Glomerular endothelial cell (primary cell): ENCODE results near the gene ODF4. TPM values are rescaled to one million over a fixed set of nuclear protein-coding genes. Genes with fewer than 3 reads are reported as not detected.
"Not testable (repeated sequence)": the region's sequence is repeated elsewhere in the genome, so short reads cannot be mapped to it uniquely, and the experiment has no call there.

ENCODE experiments used
- DNase-seq: peaks from one replicate; pipeline ENCODE4 v3.0.0-alpha.2; 2011; ENCODE audit warnings: low read depth, low spot score; ENCODE audit errors: extremely low read depth
- total RNA-seq: library from RNA; depleted of rRNA; stranded (reverse); fragments of >200 nt; gene quantifications from 2 replicates; pipeline ENCODE4 v1.2.3, GENCODE V29; 2015

The ODF4 gene
- total RNA-seq, 1 donor from 2014 or later, result not detected

GRCh38 chr17:8324923-8325322 lies 14.7 kb upstream of the ODF4 start:
- DNase-seq, result no peak

DNA sequence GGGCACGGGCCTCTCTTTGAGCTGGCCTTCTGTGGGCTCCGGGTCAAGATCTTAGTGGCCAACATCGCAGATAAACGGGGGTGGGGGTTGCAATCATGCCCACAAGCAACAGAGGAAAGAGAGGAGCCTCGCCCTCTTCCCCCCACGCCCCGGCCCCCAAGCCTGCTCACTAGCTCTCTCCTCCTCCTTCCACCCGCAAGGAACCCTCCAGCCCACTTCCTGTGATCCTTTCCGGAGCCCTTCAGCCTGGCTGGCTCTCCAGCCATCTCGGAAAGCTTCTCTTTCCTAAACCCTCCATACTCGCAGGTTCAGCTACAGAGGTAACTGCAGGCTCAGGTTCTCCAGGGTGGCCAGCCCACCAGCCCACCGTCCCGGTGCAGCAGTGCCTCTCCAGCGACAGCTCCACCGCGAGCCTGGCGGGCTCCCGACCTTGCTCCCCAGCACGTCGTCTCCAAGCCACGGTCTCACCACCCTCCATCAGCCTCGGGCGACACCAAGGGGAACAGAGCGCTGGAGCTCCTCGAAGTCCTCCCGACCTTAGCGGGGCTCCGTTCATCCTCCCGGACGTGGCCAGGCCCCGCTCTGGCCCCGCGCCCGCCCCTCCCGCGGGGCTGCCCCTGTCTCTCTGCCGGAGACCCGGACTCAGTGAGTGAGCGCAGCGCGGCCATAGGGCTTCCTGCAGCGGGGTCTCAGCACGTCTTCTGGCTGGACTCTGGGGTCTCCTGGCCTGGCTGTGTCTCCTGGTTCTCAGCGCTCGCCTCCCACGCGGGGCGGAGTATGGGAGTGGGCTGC lies 12.9 kb upstream of the ODF4 start:
- no peak for DNase-seq

- no peak for DNase-seq
Measured at GRCh38 chr17:8327303-8327649, 12.4 kb upstream of the ODF4 start.

DNA sequence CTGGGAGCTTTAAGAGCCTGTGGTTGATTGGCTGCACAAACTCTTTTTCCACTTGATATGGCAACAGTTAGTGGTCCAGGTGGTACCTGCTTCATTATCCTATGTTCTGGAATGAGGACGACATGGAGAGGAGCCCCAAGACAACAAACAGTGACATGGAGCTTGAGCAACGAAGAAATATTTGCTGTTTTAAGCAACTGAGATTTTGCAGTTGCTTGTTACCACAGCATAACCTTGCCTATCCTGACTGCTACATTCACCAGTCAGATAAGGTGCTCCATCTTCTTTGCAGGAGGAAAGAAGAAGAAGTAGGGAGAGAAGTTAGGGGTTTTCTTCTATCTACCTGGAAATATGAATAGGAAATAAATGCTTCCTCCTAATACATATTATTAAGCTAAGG lies 7.5 kb upstream of the ODF4 start:
- DNase-seq, result no peak

DNA sequence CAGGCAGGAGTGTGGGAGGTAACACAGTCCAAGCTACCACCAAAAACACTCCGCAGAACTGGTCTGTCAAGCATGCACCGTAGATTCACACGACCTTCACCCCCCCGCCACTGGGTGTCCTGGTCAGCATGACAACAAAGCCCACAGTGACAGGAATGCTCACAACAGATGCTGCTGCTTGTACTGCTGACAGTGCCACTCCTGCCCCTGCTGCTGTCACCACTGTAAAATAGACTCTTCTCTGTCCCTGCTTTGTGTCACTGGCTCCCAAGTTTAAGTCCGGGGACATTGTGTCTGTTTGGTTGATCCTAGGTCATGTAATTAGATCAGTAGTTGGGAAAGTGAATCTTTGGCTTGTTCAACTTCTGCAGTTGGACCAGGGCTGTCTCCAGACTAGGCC lies 7.0 kb upstream of the ODF4 start:
- DNase-seq, result no peak

GRCh38 chr17:8333281-8333680 lies 6.4 kb upstream of the ODF4 start:
- DNase-seq, result no peak

GRCh38 chr17:8337802-8338752 lies 1.6 kb upstream of the ODF4 start:
- DNase-seq, result no peak

GRCh38 chr17:8338753-8339140 lies 893 bp upstream of the ODF4 start:
- DNase-seq, result no peak

DNA sequence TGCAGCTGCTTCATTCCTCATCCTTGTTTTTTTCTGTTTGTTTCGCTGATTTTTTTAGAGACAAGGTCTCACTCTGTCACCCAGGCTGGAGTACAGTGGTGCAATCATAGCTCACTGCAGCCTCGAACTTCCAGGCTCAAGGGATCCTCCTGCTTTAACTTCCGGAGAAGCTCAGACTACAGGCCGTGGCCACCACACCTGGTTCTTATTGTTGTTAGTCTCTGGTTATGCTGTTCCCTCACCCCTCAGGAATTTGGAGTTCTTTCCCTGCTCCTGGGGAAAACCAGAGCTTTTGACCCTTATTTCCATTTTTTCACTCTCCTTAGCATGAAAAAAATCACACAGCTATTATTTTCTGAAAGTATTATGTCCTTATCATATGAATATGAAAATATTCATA lies 1.8 kb downstream of the ODF4 start:
- no peak for DNase-seq

- no peak for DNase-seq
Measured at GRCh38 chr17:8345052-8345690, 5.5 kb downstream of the ODF4 start.

DNA sequence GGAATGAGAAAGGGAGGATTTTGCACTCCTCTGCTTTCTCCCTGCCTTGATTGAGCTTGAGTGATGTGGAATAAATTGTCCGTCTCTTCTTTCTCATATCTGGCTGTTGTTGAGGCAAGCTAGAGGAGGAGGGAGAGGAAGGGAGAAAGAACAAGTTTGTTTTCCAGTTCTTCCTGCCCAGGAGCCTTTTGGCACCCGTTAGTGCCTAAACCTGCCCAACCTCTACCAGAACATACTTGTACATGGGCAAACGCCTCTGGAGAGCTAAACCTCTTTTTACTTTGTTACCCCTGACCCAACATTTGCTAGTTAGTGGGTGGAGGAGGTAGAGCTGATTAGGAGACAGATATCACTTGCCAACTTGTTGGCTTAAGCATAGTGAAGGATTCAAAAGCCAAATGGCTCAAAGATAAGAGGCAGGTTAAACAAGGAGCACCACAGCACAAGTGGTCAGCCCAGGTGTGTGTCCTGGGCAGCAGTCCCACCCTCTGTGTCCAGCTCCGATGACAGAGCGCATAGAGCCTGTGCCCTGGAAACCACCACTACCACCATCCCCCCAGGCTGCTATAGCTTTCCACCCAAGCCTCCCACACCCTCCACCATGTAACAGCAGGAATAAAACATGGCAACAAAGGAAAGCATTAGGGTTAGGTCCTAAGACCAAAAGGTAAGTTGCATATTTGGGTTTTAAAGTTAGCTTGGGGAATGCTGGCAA lies 6.5 kb downstream of the ODF4 start:
- no peak for DNase-seq

GRCh38 chr17:8347001-8347400 lies 7.4 kb downstream of the ODF4 start:
- DNase-seq, result not testable (repeated sequence)

DNA sequence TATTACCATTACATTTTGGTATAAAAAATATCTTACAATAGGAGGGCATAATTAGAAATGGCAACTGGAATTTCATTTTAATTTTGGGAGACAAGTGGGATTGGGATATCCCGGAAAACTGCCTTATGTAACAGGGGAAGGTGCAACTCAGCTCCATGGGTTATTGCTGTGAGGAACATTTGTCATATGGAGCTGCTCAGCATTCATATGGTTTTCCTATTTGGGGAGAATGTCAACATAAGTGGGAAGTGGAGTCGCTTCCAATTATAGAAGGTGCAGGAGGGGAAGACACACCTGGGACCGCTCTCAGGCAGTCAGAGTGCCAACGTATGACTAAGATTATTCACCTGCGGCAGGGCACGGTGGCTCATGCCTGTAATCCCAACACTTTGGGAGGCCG lies 10.7 kb downstream of the ODF4 start:
- DNase-seq, result no peak

- DNase-seq, result no peak
Measured at GRCh38 chr17:8353736-8354135, 14.1 kb downstream of the ODF4 start.

GRCh38 chr17:8354236-8354635 lies 14.6 kb downstream of the ODF4 start:
- DNase-seq, result no peak

DNA sequence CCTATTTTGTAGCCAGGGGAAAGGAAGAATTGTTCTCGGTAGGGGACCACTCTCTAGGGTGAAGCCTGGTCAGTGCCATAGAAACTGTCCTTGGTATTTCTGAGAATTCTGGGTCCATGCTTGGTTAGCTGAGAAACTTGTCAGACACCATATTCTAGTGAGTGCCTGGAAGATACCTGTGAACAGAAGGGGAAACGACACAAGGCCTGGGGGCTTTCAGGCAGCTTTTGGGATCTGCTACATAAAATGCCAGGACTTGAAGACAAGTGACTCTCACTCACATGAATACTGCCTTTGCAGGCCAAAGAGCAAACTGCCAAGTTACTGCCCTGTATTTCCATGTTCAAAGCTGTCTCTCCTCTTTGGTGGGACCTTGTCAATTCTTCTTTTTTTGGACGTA lies 18.3 kb downstream of the ODF4 start:
- DNase-seq, result no peak

GRCh38 chr17:8359769-8360168 lies 20.1 kb downstream of the ODF4 start:
- DNase-seq, result peak; percentile 94

GRCh38 chr17:8360260-8360659 lies 20.6 kb downstream of the ODF4 start:
- DNase-seq, result no peak

DNA sequence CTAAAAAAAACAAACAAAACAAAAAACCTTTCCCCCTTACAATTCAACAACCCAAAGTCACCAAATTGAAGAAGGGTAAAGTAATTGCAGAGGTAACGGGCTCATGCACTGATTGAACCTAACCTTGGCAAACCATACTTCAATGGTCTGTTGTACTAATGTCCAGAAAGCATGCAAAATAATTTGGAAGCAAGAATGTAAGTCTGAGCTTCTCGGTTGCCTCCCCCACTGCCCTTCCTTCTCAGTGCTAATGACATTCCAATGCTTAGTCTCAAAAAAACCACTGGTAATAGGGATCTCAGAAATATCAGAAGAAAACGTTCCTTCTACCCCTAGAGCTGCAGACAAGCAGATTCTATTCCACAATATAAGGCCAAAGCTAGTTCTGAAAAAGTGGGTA lies 21.1 kb downstream of the ODF4 start:
- no peak for DNase-seq

- no peak for DNase-seq
Measured at GRCh38 chr17:8362651-8363332, 23.2 kb downstream of the ODF4 start.
